ENCODE data around the gene ACYP2.
"Not testable (repeated sequence)": the region's sequence is repeated elsewhere in the genome, so short reads cannot be mapped to it uniquely, and the experiment has no call there.

ACYP2 gene
- 3.0 to 10.8 (median 7.7) reads per million in 18 experiments for total RNA-seq

DNA sequence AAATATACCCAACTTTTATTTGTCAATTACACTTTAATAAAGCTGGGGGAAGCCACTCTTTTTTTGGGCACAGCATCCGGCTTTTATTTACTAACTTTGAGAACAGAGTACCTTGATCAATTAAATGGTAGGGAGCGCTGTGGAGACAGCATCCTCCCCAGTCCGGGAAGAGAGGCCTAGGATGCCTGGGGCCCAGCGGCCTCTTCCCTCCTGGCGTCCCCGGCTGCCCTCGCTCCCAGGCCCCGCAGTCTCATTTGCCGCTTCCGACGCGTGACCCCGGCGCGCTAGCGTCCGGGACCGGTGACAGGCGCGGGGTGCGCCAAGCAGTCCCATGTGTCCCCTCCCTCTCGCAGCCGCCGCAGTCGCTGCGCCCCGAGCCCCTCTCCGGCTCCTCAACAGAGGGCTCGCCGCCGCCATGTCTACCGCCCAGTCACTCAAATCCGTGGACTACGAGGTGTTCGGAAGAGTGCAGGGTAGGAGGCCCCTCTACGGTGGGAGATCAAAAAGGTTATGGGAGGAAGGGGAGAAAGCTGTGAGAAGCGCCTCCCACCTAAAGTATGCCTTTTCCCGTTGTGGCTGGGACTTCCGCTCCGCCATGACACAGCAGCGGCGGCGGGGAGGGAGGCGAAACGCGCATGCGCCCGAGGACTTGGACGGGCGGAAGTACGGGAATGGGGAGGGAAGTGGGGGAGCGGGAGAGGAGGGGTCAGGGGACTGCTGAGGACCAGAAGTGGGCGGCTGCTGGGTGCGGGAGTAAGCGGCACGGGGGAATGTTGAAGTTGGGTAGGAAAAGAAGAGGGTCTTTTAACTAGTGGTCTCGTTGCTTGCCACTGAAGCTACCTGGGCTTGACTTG is at the start of gene ACYP2:
Gene ACYP2 (plus strand): TSS at position 332 of the 854 bp plus-strand sequence.
- DNase-seq: peak; percentile 95 to 96

DNA sequence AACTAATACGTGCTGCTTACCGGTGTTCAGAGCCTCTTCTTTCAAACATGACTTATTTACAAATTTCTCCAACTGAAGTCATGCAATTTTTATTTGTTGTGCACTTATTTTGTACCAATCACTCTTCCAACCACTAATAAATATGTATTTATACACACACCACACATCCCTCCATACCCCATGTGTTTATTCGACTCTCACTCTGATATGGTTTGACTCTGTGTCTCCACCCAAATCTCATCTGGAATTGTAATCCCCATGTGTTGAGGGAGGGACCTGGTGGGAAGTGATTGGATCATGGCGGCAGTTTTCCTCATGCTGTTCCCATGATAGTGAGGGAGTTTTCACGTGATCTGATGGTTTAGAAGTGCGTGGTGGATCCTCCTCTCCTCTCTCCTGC is 49.5 kb upstream of the ACYP2 start:
- DNase-seq: no peak

DNA sequence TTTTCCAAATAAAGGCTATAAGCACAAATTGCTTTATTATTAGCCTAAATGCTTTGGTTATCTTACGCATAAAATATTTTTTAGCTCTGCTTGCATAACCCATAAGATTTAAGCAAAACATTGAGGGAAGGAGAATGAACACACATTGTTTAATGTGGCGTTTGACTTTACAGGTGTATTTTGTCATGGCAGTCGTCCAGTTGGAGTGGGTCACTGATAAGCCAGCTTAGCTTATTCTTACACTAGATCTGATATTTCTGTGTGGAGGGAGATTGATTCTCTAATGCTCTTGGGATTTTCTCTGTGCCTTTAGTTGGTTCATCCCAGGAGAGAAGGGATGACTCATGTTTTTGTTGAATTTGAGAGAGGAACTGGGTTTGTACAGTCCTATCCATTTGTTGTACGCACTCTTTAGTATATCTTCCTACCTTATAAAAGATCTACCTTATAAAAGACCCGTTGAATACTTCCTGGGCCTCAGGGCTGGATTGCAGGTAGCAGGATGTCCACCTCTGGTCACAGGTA is 47.5 kb upstream of the ACYP2 start:
- DNase-seq: no peak

DNA sequence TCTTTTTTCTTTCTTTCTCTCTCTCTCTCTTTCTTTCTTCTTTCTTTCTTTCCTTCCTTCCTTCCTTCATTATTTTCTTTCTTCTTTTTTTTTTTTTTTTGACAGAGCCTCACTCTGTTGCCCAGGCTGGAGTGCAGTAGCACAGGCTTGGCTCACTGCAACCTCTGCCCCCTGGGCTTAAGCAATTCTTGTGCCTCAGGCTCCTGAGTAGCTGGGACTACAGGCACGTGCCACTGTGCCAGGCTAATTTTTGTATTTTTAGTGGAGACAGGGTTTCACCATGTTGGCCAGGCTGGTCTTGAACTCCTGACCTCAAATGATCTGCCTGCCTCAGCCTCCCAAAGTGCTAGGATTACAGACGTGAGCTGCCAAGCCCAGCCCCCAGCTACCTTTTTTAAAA is 42.9 kb upstream of the ACYP2 start:
- not testable (repeated sequence) for DNase-seq

DNA sequence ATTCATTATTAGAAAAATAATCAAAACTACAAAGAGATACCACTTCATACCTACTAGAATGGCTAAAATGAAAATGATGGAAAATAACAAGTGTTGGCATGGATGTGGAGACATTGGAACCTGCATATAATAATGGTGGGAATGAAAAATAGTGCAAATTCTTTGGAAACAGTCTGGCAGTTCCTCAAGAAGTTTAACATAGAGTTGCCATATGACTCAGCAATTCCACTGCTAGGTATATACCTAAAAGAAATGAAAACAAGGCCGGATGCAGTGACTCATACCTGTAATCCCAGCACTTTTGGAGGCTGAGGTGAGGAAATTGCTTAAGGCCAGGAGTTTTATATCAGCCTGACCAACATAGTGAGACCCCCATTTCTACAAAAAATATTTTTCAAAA is 41.6 kb upstream of the ACYP2 start:
- no peak for DNase-seq

DNA sequence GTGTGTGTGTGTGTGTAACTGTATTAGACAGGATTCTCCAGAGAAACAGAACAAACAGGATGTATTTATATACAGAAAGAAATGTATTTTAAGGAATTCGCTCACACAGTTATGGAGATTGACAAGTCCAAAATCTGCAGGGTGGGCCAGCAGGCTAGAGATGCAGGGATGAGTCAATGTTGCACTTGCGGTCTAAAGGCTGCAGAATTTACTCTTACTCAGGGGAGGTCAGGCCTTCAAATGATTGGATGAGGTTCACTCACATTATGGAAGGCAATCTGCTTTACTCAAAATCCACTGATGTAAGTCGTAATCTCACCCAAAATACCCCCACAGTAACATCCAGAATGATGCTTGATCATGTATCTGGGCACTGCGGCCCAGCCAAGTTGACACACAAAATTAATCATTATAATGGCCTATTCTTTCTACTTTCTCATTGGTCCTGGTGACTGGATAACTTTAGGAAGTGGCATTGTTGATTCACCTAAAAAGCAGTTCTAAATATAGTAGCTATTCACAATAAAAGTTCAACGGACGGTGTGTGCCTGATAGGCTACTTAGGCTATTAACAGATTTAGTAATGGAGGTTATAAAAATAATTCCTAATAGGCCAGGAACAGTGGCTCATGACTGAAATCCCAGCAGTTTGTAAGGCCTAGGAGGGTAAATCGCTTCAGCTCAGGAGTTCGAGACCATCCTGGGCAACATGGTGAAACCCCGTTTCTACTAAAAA is 40.6 kb upstream of the ACYP2 start:
- DNase-seq: no peak

DNA sequence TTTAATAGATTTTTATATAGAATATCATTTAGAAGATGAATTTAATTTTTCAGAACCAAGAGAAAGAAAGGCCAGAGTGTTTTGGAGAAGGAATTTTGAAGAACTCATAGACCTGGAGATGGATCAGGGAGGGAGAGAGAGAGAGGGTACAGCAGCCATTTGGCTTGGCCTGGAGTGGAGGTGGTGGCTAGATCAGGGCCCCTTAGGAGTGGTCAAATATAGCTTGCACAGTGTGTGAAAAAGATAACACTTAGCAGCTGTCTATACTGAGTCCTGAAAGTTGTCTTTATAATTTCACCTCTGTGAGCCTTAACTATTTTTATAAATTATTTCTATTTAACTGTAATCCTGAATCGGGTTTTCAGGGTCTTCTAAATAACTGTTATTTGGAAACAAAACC is 38.8 kb upstream of the ACYP2 start:
- DNase-seq: no peak

DNA sequence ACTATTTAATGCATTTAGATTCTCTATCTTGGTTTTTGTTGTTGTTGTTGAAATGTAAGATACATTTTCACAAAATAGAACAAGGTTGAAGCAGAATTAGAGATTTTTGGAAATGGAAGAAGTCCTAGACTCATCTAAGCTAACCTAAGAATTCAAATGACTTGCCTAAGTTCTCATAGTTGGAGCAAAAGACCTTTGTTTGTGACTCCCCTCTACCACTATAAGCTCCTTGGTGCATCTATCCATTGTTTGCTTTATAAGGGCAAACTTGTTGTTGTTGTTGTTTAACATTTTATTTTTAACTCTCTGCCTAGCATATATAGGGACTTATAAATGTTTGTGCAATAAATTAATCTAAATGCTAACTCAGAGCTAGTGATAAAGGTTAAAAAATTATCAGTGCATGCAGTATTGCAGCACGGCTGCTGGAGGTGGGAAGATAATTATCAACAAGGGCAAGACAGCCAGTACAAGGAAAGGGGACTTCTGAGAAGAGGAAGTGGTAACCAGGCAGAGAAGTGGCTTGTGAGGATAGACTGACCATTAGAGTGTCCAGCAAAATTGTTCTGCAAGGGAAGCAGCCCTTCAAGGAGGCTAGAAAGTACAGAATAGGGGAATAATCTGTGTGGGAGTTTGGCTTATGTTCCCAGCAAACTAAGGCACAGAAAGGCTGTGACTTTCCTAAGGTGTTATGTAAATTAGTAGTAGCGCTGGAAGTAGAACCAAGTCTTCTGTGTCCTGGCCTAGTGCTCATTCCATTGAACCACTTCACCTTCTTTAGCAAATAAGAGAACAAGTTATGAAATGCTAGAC is 38.1 kb upstream of the ACYP2 start:
- peak; percentile 15 to 21 for DNase-seq

DNA sequence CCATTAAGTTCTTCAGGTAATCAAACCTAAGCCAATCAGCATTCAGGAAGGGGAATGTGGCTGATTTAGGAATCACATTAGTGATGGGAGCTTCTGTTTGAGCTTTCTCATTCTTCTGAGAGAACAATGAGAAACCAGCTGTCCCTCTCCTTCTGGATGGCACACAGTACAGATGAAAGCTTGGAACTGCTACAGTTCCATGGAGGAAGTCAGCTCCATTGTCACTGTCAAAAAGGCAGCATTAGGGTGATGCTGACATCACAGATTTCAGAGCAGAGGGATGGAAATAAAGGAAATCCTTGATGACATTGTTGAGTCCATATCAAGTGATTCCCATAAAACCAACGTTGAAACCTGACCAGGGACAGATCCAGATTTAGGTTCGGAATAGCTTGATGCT is 36.1 kb upstream of the ACYP2 start:
- DNase-seq: no peak

DNA sequence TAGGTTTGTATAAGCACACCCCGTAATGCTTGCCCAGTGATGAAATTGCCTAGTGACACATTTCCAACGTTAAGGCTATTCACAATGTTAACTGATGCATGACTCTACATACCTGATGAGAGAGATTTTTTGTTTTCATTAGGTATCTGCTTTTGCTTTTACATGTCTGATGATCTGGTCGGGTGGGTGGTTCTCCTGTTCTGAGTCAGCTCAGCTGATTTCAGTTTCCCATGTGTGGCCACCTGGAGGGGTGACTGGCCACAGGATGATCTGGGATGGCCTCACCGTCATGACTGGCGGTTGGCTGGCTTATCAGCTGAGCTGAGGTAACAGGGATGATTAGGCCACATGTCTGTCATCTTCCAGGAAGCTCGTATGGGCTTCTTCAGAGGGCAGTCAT is 33.8 kb upstream of the ACYP2 start:
- no peak for DNase-seq

DNA sequence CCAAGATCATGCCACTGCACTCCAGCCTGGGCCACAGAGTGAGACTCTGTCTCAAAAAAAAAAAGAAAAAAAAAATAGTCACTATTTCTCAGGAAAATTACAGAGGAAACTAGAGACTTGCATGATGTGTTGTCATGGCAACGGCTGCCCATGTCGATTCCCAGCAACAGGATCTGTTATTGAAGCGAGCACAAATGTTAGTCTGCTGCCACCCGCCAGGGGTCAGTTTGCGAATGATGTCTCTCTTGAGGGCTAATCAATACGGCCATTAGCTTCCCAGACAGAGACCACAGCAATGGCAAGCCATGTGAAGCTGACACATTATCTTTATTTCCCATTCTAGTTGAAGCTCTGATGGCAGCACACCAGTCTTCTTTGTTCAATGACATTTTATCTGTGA is 32.4 kb upstream of the ACYP2 start:
- no peak for DNase-seq

DNA sequence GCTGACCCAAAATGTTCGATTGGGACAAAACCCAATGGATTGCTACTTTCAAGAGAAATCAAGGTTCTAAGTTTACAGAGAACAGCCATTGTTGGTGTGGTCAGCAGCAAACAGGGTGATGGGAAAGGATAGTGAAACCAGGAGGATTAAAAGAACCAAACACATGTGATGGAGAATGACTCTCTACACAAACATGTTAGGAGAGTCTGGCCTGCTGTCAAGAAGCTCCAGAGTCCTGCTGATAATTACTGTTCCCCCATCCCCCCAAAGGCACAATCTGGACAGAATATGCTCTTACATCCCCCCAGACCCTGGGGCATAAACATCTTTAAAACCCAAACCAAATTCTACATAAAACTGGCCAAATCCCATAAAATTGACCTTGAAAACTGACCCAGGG is 32.0 kb upstream of the ACYP2 start:
- no peak for DNase-seq

DNA sequence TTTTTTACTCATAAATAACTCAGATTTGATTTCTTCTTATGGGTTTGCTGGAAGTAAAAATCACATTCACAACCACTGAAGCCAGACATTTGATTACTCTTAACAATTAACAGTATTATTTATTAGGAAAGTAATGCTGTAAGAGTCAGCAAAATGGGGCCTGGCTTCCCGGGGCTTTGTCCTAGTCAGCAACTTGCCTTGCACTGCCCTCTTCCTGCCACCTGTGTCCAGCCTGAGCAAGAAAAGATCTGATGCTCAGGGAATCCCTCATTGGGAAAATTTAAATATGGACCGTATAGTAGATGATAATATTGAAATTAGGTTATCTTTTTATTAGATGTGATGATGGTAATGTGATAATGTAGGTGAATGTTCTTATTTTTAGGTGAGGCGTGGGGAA is 30.8 kb upstream of the ACYP2 start:
- DNase-seq: no peak

DNA sequence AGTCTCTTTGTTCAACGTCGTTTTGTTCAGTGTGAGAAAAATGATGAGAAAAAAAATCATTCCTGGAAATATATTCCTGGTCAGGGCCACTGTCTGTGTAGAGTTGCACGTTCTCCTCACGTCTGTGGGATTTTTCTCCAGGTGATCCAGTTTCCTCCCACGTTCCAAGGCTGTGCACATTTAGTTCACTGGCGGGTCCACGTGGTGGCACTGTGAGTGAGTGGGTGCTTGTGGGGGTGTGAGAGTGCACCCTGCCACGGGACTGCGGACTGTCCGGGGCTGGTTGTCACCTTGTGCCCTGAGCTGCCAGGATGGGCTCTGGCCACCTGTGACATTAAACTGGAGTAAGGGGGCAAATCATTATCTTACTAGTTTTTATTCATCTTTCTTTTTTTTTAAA is 30.3 kb upstream of the ACYP2 start:
- DNase-seq: no peak

DNA sequence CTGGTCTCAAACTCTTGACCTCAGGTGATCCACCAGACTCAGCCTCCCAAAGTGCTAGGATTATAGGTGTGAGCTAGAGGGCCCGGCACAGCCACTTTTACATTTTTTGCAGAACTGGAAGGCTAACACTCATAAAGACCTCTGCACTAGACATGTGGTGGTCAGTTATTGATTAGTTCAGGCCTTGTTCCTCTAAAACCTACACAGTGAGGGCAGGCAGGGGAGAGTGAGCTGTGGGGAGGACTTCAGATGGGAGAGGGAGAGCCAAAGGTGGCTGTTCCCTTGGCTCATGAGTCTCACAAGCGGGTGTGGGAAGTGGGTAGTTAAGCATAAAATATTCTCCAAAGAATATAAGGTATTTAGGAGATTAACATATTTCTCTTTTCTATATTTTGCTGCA is 29.3 kb upstream of the ACYP2 start:
- DNase-seq: no peak

DNA sequence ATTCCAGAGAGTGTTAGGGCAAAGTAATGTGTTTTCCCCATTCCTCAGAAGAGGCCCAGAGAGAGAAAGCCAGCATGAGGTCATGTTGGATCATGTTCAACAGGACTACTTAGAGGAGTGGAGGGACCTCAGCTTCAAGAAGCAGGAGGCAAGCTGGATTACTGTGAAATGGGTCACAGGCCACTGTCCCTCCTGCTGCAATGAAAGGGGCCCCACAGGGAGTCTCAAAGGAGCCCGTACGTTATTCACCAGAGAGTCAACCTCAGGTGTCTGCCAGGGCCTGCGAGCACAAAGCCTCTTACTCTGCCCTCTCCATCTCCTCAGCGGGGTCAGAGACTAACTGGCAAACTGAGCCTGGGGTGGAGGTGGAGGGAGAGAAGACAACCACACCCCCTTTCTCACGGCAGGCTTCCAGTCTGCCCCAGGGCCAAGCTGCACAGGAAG is 27.2 kb upstream of the ACYP2 start:
- no peak for DNase-seq

DNA sequence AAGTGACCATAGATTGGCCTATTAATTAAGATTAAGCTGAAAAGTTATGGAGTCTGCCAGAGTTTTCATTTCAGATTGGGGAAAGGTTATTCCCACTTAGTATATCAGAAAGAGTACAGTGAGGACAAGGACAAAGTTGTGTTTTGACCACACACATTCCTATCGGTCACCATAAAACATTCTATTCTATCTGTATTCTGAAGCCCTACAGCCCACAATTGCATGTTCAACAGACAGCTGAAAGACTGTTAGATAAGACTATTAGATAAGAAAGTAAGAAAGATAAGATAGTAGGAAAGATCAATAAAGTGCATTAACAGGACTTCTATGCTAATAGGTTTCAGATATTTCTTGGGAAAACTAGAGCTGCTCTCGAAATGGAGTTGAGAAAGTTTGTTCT is 26.7 kb upstream of the ACYP2 start:
- DNase-seq: no peak

DNA sequence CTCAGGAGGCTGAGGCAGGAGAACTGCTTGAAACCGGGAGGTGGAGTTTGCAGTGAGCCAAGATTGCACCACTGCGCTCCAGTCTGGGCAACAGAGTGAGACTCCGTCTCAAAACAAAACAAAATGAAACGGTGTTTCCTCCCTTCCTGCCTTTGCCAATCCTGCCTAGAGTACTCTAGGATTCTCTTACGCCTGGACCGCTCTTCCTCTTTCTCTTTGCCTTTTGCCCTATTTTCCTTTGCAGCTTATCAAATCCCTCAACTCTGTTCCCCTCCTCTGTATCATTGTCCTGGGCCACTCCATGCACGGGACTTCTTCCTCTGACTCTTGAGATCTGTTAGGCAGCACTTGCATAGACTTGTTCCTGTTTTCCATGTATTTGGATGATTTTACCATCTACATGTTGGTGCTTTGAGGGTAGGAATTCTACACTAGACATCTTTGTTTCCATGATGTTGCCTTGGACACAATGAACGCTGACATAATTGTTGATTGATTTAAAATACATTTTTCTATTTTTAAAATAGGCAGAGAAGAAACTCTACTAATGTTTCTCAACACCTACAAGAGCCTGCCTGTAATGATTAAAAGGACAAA is 24.8 kb upstream of the ACYP2 start:
- no peak for DNase-seq

DNA sequence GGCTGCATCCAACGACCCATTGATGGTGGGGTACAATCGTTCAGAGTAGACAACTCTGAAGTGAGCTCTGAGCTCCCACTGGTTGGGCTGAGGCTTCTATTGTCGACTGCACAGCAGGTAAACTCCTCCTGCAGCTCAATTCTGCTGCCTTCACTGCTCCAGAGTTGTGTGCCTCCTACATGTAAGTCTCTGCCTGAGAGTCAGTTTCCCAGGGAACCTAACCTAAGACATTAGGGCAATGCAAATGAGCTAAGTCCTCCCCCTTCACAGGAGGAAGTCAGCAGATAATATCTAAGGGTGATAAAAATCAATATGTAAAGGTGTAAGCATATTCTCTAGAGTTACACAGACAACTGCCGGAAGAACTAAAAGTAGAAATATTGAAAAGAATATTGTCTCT is 22.5 kb upstream of the ACYP2 start:
- no peak for DNase-seq

DNA sequence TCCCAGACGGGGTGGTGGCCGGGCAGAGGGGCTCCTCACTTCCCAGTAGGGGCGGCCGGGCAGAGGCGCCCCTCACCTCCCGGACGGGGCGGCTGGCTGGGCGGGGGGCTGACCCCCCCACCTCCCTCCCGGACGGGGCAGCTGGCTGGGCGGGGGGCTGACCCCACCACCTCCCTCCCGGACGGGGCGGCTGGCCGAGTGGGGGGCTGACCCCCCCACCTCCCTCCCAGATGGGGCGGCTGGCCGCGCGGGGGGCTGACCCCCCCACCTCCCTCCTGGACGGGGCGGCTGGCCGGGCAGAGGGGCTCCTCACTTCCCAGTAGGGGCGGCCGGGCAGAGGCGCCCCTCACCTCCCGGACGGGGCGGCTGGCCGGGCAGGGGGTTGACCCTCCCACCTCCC is 20.0 kb upstream of the ACYP2 start:
- not testable (repeated sequence) for DNase-seq

DNA sequence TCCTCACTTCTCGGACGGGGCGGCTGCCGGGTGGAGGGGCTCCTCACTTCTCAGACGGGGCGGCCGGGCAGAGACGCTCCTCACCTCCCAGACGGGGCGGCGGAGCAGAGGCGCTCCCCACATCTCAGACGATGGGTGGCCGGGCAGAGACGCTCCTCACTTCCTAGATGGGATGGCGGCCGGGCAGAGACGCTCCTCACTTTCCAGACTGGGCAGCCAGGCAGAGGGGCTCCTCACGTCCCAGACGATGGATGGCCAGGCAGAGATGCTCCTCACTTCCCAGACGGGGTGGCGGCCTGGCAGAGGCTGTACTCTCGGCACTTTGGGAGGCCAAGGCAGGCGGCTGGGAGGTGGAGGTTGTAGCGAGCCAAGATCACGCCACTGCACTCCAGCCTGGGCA is 19.3 kb upstream of the ACYP2 start:
- not testable (repeated sequence) for DNase-seq

DNA sequence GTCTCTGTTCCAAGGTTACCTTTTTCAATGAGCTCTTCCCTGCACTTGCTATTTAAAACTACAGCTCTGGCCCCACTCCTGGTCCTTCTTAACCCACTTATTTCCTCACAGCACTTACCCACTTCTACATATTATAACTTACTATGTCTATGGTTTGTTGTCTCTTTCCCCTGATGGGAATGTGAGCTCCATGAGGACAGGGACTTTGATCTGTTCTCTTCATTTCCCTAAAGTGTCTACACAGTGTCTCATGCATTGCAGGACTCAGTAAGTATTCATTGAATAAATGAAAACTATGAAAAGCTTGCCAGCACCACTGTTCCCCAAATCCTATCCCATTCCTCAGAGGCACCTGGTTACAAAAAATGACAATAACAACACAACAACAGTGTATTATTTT is 18.3 kb upstream of the ACYP2 start:
- DNase-seq: no peak

DNA sequence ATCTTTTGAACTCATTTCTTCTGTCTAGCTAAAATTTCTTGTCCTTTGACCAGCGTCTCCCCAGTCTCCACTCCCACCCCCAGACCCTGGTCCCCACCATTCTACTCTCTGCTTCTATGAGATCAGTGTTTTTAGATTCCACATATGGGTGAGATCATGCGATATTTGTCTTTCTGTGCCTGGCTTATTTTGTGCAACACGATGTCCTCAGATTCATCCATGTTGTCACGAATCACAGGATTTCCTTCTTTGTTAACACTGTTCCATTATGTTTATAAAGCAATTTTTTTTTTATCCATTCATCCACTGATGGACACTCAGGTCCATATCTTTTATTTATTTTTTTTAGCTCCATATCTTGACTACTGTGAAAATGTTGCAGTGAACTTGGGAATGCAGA is 16.0 kb upstream of the ACYP2 start:
- DNase-seq: no peak

Measured in inflammatory macrophage (primary cell).